ENCODE results near the gene BSG. TPM values are rescaled to one million over a fixed set of nuclear protein-coding genes. Genes with fewer than 3 reads are reported as not detected.

The BSG gene
- total and polyA plus RNA-seq, 2 of the 4 experiments (the other 2 are of a cell fraction) = 130 to 698 TPM

DNA sequence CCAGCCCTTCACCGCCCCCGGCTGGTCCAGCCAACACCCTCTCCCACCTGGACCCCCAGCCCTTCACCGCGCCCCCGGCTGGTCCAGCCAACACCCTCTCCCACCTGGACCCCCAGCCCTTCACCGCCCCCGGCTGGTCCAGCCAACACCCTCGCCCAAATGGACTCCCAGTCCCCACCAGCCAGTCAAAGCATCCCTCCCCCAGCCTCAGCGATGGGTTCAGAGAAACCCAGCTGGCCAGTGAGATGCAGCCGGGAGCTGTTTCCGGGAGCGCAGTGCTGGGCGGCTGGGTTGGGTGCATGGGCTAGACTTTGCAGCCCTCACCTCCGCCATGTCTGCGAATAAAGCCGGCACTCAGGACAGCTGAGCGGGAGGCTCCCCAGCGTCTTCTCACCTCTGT is 47.4 kb upstream of the BSG start:
- H2BK5ac ChIP-seq (ENCODE audit: low read depth, low read length, poor library complexity, severe bottlenecking) = no peak overlapping the region
- ATAC-seq (ENCODE audit: low read depth) = peak; percentile 15
- H3K4ac ChIP-seq (ENCODE audit: low read depth, low read length) = no peak overlapping the region
- intact Hi-C loops (cut with micrococcal nuclease) = no loop called here
- H3K27me3 ChIP-seq (ENCODE audit: control insufficient read depth, insufficient read depth, low read length) = peaks cover 9% of the 10 kb centered on the region
- no peak overlapping the region for H2AK5ac ChIP-seq (ENCODE audit: low read depth, low read length)
- no peak overlapping the region for H3K14ac ChIP-seq (replicated peaks; ENCODE audit: low read depth, low read length)
- H2AFZ ChIP-seq (replicated peaks; ENCODE audit: low read length, poor library complexity) = no peak overlapping the region
- no peak overlapping the region for H4K5ac ChIP-seq (ENCODE audit: low read depth, low read length)
- no peak overlapping the region for H3K56ac ChIP-seq (ENCODE audit: extremely low read depth, insufficient read depth, low read length)
- TF ChIP-seq RAD21 (IDR thresholded peaks at IDR 0.05; ENCODE audit: low read length) = no peak
- no peak for TF ChIP-seq MAFK (IDR thresholded peaks at IDR 0.05; ENCODE audit: low read depth, low read length)
- TF ChIP-seq MAZ (IDR thresholded peaks at IDR 0.05; ENCODE audit: borderline replicate concordance, low read depth, low read length) = no peak
- no peak for TF ChIP-seq CHD1 (IDR thresholded peaks at IDR 0.05; ENCODE audit: low read depth, low read length)
- TF ChIP-seq BHLHE40 (IDR thresholded peaks at IDR 0.05; ENCODE audit: low read depth, low read length) = no peak
- TF ChIP-seq NFE2L2 (IDR thresholded peaks at IDR 0.05; ENCODE audit: low read depth, low read length) = no peak
- no peak for TF ChIP-seq SMC3 (IDR thresholded peaks at IDR 0.05; ENCODE audit: low read depth, low read length)
- TF ChIP-seq CEBPB (IDR thresholded peaks at IDR 0.05; ENCODE audit: low read depth, low read length) = no peak
- no peak for TF ChIP-seq MXI1 (IDR thresholded peaks at IDR 0.05; ENCODE audit: borderline replicate concordance, low read depth, low read length)
- TF ChIP-seq ELK1 (IDR thresholded peaks at IDR 0.05; ENCODE audit: borderline replicate concordance, low read depth, low read length) = no peak
- TF ChIP-seq, protein P1, sequence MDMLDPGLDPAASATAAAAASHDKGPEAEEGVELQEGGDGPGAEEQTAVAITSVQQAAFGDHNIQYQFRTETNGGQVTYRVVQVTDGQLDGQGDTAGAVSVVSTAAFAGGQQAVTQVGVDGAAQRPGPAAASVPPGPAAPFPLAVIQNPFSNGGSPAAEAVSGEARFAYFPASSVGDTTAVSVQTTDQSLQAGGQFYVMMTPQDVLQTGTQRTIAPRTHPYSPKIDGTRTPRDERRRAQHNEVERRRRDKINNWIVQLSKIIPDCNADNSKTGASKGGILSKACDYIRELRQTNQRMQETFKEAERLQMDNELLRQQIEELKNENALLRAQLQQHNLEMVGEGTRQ (IDR thresholded peaks at IDR 0.05; ENCODE audit: low read depth, low read length) = no peak
- TF ChIP-seq, protein P2, sequence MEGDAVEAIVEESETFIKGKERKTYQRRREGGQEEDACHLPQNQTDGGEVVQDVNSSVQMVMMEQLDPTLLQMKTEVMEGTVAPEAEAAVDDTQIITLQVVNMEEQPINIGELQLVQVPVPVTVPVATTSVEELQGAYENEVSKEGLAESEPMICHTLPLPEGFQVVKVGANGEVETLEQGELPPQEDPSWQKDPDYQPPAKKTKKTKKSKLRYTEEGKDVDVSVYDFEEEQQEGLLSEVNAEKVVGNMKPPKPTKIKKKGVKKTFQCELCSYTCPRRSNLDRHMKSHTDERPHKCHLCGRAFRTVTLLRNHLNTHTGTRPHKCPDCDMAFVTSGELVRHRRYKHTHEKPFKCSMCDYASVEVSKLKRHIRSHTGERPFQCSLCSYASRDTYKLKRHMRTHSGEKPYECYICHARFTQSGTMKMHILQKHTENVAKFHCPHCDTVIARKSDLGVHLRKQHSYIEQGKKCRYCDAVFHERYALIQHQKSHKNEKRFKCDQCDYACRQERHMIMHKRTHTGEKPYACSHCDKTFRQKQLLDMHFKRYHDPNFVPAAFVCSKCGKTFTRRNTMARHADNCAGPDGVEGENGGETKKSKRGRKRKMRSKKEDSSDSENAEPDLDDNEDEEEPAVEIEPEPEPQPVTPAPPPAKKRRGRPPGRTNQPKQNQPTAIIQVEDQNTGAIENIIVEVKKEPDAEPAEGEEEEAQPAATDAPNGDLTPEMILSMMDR (conservative IDR thresholded peaks at IDR 0.05; ENCODE audit: low read depth, low read length) = no peak
- no peak for TF ChIP-seq RCOR1 (IDR thresholded peaks at IDR 0.05; ENCODE audit: insufficient replicate concordance, low read length)
- TF ChIP-seq FOS (IDR thresholded peaks at IDR 0.05; ENCODE audit: low read depth, low read length) = no peak
- H3K4me2 ChIP-seq (ENCODE audit: low read depth, low read length) = no peak overlapping the region
- no peak for DNase-seq
- in situ Hi-C loops (cut with MboI; ENCODE audit: low sequenced_read_pairs) = no loop called here
- peaks cover under 1% of the 10 kb centered on the region; the same call in 1 of the 2 replicates for H3K36me3 ChIP-seq (ENCODE audit: control insufficient read depth, insufficient read depth, low read length)
- H3K4me3 ChIP-seq (ENCODE audit: insufficient read depth, low read depth, low read length) = no peak overlapping the region
- POLR2A ChIA-PET (ENCODE audit: unreplicated experiment) = no interaction called here
- dilution Hi-C loops (cut with HindIII; ENCODE audit: low sequenced_read_pairs, unreplicated experiment) = no loop called here
- peak overlapping the region; percentile 33 for H2AK9ac ChIP-seq (replicated peaks; ENCODE audit: low read depth, low read length, poor library complexity)
- BruUV-seq (replicated peaks) = no TSS peak
- no peak overlapping the region for H4K91ac ChIP-seq (ENCODE audit: insufficient read depth, low read depth, low read length)
- H2BK15ac ChIP-seq (ENCODE audit: low read depth, low read length) = no peak overlapping the region
- H2BK20ac ChIP-seq (ENCODE audit: low read depth, low read length) = no peak overlapping the region
- no peaks in the 10 kb centered on the region; the same call in 1 of the 2 replicates for H3K9me1 ChIP-seq (ENCODE audit: insufficient read depth, low read length)
- H4K8ac ChIP-seq (ENCODE audit: low read depth in 2 of 2, low read length in 2 of 2) = no peak overlapping the region
- no peaks in the 10 kb centered on the region for H4K20me1 ChIP-seq (ENCODE audit: insufficient read depth, low read length)
- 70% methylated on average over 9 of the region's 18 CpGs; no CpG with 5 or more reads in 1 of the 2 experiments for WGBS, 2 experiments (ENCODE audit: extremely low coverage in 2 of 2, insufficient read length in 1 of 2)
- H3K4me1 ChIP-seq (ENCODE audit: control insufficient read depth, insufficient read depth, low read length) = peaks cover 10% of the 10 kb centered on the region
- H3K27ac ChIP-seq (ENCODE audit: insufficient read depth, low read length) = no peak overlapping the region
- H3K23ac ChIP-seq (ENCODE audit: low read depth, low read length) = no peak overlapping the region
- no peak overlapping the region for H3K18ac ChIP-seq (ENCODE audit: low read depth, low read length)
- H3K9me3 ChIP-seq (ENCODE audit: control insufficient read depth, insufficient read depth, low read length) = peaks cover 4% of the 10 kb centered on the region
- no peaks in the 10 kb centered on the region for H3K79me1 ChIP-seq (ENCODE audit: low read depth in 1 of 2, low read length in 2 of 2)
- H2BK120ac ChIP-seq (ENCODE audit: low read depth, low read length) = no peak overlapping the region
- no peak overlapping the region for H3K9ac ChIP-seq (ENCODE audit: low read depth, low read length)
- CTCF ChIA-PET = interaction anchor here (0.8 kb wide), 1 partner anchor 8 kb away, joined by 3 read pairs; no protein-coding TSS in a partner anchor
